Ecto neural progenitor cell (in vitro differentiated cells): ENCODE measurements around the gene ADISSP.

ENCODE experiments used
- DNase-seq: peaks from one replicate; pipeline ENCODE4 v3.0.0-alpha.2; 2018; ENCODE audit warnings: low spot score

Gene ADISSP

DNA sequence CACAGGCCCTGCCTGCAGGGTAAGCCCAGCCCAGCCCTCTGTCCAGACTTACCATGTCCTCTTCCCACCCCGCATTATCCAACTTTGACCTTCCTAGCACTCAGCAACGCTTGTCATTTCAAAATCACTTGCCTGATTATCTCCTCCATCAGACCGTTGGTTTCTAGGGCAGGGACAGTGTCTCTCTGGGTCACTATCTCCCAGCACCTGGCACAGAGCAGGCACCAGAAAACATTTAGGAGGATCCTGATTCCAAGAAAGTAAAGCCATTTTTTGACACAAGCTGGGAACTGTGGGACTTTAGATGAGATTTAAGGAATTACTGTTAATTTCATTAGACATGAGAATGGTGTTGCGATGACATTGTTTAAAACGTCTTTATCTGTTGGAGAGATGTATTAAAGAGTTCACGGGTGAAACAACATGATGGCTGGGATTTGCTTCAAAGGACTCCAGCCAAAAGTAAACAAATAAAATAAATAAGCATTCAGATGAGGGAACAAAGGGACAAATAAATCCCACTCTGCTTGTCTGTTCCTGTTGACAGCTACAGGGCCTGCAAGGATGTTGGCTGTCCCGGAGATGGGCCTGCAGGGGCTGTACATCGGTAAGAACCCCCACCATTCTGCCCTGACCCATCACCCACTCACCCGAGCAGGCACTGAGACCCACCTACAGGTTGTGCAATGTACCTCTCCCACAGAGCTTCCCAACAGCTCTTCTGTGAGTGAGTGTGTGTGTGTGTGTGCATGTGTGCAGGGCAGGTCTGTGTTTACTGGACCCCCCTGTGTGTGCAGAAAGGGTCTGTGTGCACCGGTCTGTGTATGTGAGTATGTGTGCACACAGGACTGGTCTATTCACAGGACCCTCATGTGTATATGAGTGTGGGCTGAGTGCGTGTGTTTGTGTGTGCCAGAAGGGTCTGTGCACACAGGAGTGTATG, 29.2 kb downstream of the ADISSP start:
- no peak for DNase-seq

DNA sequence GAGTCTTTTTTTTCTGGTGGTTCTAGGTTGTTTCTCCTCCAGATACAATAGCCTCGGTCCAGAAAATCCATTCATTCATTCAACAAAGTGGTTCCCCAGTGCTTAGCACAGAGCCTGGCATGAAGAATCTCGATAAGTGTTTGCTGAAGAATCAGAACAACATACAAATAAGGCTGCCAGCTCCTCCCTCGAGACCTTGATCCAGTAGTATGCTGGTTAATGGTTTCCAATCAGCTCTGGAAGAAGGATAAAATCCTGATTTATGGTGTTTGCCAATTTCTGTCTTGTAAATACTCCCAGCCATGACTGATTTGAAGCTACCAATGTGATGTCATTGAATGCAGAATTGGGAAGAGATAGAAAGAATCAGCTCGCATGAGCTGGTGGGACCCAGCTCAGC, 31.8 kb downstream of the ADISSP start:
- DNase-seq = no peak

DNA sequence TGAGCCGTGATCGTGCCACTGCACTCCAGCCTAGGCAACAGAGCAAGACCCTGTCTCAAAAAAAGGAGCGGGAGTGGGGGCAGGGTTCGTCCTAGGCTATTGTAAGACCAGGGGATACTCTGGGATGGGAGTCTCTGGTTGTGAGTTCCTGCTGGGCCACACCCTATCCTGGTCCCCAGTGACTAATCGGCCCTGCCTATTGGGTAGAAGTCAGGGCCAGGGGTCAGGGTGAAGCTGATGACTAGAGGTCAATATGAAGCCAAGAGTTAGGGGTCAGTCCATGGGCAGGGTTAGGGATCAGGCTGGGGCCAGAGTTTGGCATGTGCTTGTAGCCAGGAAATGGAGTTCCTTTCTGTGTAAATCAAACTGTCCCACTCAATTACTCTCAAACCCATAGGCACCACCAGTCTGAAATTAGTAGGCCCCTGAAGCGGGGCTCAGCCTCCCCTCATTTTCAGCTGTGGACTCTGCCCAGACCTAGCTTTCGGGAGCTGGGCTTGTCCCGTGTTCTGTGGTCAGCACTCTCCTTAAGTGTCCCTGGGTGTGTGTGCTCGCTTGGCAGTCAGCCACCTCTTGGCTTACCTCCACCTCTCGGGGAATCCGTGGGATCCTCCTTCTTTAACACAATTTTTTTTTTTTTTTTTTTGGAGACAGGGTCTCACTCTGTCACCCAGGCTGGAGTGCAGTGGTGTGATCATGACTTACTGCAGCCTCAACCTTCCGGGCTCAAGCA, 33.3 kb downstream of the ADISSP start:
- DNase-seq = no peak

DNA sequence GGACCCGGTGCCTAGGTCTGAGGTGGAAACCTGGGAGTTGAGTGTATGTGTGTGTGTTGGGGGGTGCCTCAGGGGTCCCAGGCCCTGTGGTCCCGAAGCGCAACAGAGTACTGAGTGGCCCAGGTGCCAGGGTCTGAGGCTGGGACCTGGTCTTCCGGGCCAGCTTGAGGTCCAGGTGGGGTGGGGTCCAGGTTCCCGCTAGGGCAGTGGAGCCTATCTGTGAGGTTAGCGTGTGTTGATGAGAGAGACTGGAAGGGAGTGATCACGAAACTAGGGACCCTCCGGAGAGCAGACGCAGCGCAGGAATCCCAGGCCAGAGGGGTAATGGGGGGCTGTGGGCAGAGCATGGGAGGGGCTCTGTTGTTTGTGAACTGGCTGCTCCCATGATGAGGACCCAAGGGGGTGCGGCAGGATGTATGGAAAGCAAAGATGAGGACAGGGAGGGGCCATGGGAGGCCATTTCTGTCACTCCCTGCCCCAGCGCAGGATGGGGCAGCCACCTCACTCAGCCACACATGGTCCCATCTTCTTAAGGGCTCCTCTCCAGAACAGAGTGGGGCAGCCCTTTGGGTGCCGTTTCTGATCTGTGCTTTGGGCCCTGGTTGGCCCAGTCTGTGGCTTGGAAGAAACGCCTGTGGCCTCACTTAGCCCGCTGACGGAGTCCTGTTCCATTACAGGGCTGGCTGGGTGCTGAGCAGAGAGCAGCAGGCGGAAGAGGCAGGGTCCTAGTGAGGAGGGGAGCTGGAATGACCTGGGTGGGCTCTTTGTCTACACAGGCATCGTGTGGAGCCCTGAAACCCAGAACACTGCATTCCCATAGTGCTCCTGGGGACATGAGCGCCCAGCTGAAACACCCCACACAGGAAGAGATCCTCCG, 34.2 kb downstream of the ADISSP start:
- no peak for DNase-seq

DNA sequence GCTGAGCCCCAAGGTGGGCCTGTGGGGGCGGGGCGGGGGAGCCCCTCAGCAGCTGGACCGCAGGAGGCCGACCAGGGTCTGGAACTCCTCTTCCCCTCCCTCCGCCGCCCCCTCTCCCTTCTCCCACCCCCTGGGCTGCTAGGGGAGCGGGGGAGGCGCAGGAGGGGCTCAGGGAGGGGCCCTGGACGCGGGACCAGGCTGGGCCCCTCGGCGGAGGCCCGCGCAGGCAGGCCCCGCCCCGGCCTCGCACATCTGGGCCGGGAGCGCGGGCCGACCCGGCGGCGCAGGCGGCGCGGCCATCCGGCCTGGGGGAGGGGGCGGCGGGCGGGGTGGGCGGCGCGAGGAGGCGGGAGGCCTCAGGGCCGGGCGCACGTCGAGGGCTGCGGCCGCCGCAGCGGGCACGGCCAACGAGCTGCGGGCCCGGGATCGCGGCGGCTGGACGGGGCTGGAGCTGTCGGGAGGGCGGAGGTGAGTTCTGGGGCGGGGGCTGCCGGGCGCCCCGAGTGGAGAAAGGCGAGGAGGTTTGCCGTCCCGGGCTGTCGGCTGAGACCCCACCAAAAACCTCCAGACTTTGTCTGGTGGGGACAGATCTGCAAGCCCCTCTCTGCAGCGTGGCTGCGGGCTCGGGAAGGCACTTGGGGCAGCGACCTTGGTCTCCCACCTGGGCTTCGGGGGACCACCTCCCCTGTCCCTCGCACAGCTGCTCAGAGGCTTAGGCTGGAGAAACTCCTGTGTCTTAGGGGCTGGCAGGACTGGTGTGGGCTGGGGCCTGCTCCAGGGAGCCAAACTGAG, 35.0 kb downstream of the ADISSP start, which contains the start of gene HSPA12B:
TSS of gene HSPA12B (plus strand) at position 359 of the 792 bp plus-strand sequence. CDS start 5,990 bp downstream, outside the sequence.
- DNase-seq = no peak

DNA sequence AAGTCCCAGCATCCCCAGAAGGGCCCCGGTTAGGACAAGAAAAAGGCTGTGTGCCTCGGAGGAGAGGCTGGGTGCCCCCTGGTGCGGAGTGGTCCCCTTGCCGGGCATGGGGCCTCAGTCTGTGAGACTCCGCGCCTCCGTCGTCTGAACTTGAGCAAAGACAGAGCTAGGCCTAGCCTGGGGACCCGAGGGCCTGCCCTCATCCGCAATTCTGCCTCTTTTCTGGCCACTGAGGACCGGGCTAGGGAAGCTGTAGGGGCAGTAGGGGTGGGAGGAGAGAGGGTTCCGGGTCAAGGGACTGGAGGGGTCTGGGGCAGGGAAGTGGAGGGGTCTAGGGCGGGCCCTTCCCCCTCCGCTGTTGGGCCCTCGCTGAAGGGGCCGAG, 35.6 kb downstream of the ADISSP start:
- DNase-seq = no peak

DNA sequence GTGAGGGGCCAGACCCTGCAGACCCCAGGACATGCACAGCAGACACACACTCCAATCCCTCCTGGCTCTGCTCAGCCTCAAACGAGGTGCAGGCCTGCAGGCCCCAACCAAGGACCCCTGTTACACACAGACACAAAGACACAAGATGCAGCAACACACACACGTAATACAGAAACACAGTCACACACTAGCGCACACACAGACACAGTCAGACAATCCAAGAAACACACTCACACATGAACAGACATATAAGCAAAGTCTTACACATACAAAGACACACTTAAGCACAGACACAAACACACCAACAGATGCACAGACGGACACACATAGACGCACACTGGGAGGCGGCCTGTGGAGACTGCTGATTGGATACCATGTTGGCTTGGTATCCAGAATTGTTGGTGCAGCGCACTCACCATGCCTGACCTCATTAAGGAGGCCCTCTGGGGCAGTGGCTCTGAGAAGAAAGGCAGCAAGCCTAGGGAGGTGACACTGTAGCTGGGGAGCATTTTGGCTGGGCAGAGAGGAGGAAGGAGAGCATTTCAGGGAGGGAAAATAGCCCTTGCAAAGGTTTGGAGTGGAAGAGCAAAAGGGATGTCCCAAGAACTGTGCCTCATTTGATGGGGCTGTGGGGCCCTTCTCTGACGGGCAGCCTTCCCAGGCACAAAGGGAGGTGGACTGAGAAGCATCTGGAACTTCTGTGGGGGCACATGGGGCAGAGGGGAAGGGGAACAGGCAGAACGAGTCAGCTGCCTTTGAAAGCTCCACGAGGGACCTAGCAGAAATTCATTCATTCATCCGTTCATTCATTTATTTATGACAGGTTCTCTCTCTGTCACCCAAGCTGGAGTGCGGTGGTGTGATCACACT, 36.5 kb downstream of the ADISSP start:
- DNase-seq = no peak

DNA sequence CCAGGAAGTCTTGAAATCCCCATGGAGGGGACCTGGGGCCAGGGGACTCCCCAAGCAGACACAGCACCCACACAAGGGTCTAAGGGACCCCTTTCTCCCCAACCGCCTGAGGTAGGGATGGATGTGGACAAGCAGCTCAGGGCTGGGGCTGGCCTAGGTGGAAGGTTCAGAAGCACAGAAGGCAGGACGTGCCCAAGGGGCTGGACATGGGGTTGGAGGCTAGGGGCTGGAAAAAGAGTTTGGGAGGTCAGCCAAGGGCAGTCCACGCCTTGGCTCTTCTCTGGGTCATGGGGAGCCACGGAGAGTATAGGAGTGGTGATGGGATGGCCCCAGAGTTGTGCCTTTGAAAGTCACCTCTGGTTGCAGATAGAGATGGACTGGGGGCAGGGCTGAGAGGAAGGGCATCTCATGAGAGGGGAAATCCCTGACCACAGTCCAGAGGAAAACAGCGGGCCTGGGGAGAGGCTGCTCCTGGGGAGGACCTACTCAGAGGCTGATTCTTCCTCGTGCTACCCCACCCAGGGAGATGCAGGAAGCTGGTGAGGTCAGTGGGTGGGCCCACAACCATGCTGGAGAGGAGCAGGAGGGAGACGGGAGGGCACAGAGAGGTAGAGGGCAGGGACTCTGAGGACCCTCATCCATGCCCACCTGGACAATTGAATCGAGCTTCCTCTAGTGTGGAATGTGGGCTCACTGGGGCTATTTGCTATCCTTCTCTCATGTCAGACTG, 37.6 kb downstream of the ADISSP start:
- no peak for DNase-seq

DNA sequence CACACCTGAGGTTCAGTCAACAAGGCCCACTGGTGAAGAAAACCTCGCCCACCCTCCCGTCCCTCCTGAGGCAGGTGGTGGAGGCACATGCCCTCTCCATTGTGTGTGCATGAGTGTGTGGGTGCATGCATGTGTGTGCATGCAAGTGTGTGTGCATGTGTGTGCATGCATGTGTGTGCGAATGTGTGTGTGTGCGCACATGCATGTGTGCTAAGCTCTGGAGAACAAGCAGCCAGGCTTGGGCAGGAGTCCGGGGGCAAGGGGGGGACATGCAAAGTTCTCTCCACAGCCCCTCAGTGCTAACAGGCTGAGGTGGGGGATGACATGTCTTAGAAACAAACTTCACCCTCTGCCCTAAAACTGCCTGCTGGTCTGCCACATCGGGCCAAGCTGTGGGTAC, 38.2 kb downstream of the ADISSP start:
- no peak for DNase-seq

DNA sequence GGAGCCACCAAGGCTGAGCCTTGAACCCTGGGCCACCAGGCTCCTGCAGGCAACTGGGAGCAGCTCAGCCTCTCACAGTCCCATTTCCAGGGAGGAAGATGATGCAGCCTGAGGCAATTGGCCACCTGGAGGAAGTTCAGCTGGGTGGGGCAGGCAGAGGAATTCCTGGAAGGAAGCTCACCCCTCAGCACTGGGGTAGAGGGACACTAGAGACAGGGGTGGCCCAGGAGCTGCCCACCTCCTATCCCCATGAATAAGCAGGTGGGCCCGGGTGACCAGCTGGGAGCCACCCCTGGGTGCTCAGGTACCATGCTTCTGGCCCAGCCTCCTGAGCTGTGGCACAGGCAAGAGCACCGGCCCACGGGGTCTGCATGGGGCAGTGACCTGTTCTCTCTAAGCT, 38.7 kb downstream of the ADISSP start:
- DNase-seq = no peak

DNA sequence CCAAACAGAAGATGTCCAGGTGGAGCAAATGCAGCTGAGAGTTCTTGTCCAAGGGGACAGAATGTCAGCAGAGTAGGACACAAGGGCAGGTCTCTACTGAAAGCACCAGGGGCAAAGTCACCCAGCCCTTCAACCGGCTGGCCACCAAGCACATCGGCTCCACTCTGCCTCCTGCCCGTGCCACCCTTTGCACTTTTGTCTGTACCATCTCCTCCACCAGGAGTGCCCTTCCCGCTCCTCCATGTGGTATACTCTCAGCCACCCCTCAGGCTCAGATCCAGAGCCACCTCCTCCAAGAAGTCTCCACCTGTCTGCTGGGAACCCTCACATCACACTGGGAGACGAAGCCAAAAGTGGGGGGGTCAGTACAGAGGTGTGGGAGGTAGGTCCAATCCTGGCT, 39.2 kb downstream of the ADISSP start:
- no peak for DNase-seq

DNA sequence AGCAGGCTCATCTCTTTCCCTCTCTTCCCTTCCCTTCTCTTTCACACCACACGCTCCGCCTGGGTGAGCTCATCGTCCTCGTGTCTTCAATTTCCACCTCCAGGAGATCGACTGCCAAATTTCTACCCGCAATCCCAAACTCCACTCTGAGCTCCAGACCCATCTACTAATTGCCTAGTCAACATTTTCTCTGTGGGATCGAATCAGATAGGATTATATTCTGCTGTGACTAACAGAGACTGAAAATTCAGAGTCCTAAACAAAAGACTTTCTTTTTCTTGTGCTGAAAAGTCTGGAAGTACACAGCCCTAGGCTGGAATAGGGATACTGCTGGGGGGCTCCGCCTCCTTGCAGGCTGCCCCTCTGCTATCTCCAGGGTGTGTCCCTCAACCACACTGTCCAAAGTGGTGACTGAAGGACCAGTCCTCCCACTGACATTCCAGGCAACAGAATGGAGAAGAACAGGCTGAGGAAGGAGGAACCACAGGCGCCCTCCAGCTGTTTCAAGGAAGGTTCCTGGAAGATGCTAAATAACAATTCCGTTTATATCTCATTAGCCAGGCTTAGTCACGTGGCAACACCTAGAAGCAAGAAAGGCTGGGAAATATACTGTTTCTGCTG, 40.0 kb downstream of the ADISSP start:
- no peak for DNase-seq

DNA sequence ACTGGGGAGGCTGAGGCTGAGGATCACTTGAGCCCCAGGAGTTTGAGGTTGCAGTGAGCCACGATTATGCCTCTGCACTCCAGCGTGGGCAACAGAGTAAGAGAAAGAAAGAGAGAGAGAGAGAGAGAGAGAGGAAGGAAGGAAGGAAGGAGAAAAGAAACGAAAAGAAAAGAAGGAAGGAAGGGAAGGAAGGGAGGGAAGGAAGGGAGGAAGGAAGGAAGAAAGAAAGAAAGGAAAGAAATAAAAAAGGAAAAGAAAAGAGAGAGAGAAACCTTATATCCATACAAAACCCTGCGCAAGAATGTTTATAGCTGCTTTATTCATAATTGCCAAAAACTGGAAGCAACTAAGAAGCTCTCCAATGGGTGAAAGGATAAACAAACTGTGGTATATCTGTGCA, 43.2 kb downstream of the ADISSP start:
- DNase-seq = no peak

DNA sequence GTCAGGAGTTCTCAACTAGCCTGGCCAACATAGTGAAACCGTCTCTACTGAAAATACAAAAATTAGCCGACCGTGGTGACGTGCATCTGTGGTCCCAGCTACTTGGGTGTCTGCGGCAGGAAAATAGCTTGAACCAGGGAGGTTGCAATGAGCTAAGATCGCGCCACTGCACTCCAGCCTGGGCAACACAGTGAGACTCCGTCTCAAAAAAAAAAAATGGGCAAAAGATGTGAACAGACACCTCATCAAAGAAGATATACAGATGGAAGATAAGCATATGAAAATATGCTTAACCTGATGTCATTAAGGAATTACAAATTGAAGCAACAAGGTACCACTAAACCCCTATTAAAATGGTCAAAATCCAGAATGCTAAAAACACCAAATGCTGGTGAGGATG, 44.3 kb downstream of the ADISSP start:
- no peak for DNase-seq

DNA sequence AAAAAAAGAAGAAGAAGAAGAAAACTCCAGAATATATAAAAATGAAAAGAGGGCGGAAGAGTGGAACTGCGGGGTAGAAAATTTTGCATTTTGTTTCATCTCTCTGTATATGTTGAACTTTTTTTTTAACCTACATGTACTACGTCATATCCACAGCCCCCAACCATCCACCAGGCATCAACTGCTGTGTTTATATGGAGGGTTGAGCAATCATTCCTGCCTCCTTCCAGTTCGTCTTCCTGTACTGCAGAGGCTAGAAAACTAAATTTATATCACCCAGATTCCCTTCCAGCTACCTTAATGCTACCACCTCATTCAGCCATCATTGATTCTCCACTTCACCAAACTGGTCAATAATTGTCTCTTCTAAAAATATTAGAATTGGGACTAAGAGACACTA, 45.6 kb downstream of the ADISSP start:
- no peak for DNase-seq

DNA sequence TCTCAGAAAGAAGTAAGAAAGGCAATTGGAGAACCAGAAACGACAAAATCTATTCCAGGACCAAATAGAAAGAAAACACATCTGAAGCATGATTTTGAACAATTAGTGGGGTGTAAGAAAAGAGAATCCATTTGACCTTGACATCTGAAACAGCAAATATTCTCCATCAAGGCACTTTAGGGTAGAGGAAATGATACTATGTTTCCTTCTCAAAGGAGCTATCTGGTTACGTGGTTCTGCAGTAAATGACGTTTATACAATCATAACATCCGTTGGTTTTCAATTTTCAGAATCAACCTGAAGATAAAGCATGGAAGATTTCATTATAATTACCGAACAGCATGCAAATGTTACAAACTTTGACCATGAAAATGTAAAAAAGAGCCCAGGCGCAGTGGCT, 46.9 kb downstream of the ADISSP start:
- no peak for DNase-seq

DNA sequence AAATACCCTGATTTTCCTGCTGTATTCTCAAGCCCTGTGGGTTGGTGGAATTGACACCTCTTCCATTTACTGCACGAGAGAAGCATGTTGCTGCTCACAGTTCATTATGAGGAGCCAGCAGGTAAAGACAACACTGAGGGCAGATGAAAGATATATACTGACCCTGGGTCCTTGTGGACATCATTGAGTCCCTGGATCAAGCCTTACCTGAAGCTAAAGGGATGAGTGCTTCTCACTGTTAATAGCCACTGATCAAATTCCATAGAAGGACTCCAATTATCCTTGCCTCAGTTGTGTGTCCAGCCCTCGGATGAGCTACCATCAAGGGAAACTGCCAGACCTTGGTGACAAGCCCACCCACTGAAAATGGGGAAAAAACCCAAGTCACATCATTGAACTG, 47.5 kb downstream of the ADISSP start:
- no peak for DNase-seq

DNA sequence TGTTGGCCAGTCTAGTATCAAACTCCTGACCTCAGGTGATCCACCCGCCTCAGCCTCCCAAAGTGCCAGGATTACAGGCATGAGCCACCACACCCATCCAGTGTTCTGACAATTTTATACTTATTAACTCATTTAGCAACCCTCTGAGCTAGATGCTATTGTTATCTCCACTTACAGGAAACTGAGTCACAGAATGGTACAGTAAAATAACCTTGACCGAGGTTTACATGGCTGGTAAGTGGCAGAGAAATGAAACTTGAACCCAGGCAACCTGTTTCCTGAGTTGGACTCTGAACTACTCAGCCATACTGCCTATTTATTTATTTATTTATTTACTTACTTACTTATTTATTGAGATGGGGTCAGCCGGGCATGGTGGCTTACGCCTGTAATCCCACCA, 48.5 kb downstream of the ADISSP start:
- DNase-seq = no peak

DNA sequence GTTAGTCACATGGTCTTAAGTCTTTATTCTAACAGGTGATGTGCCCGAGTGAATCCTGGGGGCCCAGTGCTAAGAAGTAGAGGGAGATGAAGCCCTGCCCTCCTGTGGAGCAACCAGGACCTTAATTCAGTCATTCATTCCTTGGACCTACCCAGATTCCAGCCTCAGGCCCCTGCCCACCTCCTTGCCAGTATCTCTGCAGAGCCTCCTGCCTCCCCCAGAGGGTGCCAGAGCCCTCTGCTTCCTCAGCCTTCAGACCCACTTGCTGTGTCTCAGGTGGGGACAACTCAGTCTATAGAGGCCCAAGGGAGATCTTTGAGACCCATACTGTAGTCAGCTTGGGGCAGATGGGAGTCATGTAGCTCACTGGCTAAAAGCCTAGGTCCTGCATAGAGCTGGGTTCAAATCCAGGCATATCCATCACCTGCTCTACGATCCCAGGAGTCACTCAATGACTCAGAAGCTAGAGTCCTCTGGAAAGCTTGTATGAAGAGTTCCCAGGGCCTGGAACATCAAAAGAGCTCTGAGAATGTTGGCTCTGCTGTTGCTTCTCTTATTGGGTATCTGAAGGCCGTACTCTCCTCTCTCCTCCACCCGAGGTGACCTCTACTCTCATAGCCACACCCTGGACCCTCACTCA, 51.2 kb downstream of the ADISSP start:
- peak; percentile 70 for DNase-seq
